IPS-NIHi7 (cell line): ENCODE measurements around the gene FBXO42.

Experiments used
- DNase-seq: peaks from one replicate; pipeline ENCODE4 v3.0.0; 2012; ENCODE audit warnings: mixed read lengths; ENCODE audit errors: extremely low spot score

FBXO42 gene

GRCh38 chr1:16205891-16206546, 146.3 kb downstream of the FBXO42 start:
- peak; percentile 46 for DNase-seq

GRCh38 chr1:16205334-16205671, 147.0 kb downstream of the FBXO42 start:
- DNase-seq, result no peak

GRCh38 chr1:16204634-16205333, 147.5 kb downstream of the FBXO42 start:
- peak; percentile 63 for DNase-seq

- DNase-seq, result no peak
These were observed 148.1 kb downstream of the FBXO42 start for GRCh38 chr1:16204216-16204615.

- DNase-seq, result no peak
These were observed 148.7 kb downstream of the FBXO42 start for GRCh38 chr1:16203550-16203949.

- DNase-seq, result no peak
These were observed 149.7 kb downstream of the FBXO42 start for GRCh38 chr1:16202281-16203210.

- DNase-seq, result no peak
These were observed 152.6 kb downstream of the FBXO42 start for GRCh38 chr1:16199700-16200099.

GRCh38 chr1:16199157-16199501, 153.2 kb downstream of the FBXO42 start:
- DNase-seq, result no peak

GRCh38 chr1:16198444-16199156, 153.7 kb downstream of the FBXO42 start:
- no peak for DNase-seq

GRCh38 chr1:16196874-16197273, 155.4 kb downstream of the FBXO42 start:
- no peak for DNase-seq
